DOHH2 (cell line): ENCODE data around the gene ZNF134.

ENCODE experiments used
- H3F3A ChIP-seq: fragments of 200-600 bp; sonication (generic), shearing (Covaris generic); 2 replicates; pipeline ENCODE4 v1.6.0; 2016; ENCODE audit warnings: antibody characterized with exemption, mild to moderate bottlenecking; ENCODE audit not compliant: control insufficient read depth, insufficient read depth
- H3K27ac ChIP-seq: fragments of 200-600 bp; sonication (generic); 2 replicates; pipeline ENCODE4 v1.5.1; 2014; ENCODE audit warnings: low read depth, mild to moderate bottlenecking, low read length, moderate library complexity
- H3K27me3 ChIP-seq: fragments of 200-600 bp; sonication (generic); 2 replicates; pipeline ENCODE4 v1.6.1; 2014; ENCODE audit warnings: mild to moderate bottlenecking, low read length, mixed read lengths; ENCODE audit not compliant: control insufficient read depth
- H3K36me3 ChIP-seq: fragments of 200-600 bp; sonication (generic); 2 replicates; pipeline ENCODE4 v1.6.1; 2014; ENCODE audit warnings: mild to moderate bottlenecking, low read length, moderate library complexity, mixed read lengths; ENCODE audit not compliant: control insufficient read depth
- H3K4me1 ChIP-seq: fragments of 200-600 bp; sonication (generic); 2 replicates; pipeline ENCODE4 v1.6.1; 2014; ENCODE audit warnings: mild to moderate bottlenecking, low read length, mixed read lengths; ENCODE audit not compliant: control insufficient read depth
- H3K4me2 ChIP-seq: fragments of 200-600 bp; sonication (generic); 2 replicates; pipeline ENCODE4 v1.6.0; 2014; ENCODE audit warnings: mild to moderate bottlenecking, low read length, moderate library complexity
- H3K4me3 ChIP-seq: fragments of 200-600 bp; sonication (generic); 2 replicates; pipeline ENCODE4 v1.5.1; 2014; ENCODE audit warnings: mild to moderate bottlenecking, low read length, mixed read lengths
- H3K79me2 ChIP-seq: fragments of 200-600 bp; sonication (generic); 2 replicates; pipeline ENCODE4 v1.6.1; 2014; ENCODE audit warnings: mild to moderate bottlenecking, low read length, mixed read lengths; ENCODE audit not compliant: control insufficient read depth
- H3K9me2 ChIP-seq: fragments of 200-600 bp; sonication (generic); replicated peaks from 2 replicates; pipeline ENCODE4 v1.6.1; 2014; ENCODE audit warnings: mild to moderate bottlenecking, low read length, mixed read lengths; ENCODE audit not compliant: control insufficient read depth
- H3K9me3 ChIP-seq: fragments of 200-600 bp; sonication (generic); 2 replicates; pipeline ENCODE4 v1.6.1; 2014; ENCODE audit warnings: antibody characterized with exemption, low read length, mixed read lengths; ENCODE audit not compliant: control insufficient read depth, insufficient read depth
- H4K20me1 ChIP-seq: fragments of 200-600 bp; sonication (generic); 2 replicates; pipeline ENCODE4 v1.6.0; 2014; ENCODE audit warnings: low read depth, mild to moderate bottlenecking, antibody characterized with exemption, low read length, moderate library complexity; ENCODE audit not compliant: control insufficient read depth, insufficient read depth
- CTCF ChIP-seq: fragments of 200-600 bp; sonication (generic); IDR thresholded peaks from one replicate; pipeline ENCODE4 v1.5.1; 2014; ENCODE audit warnings: antibody characterized with exemption, mild to moderate bottlenecking, low read depth, low read length; ENCODE audit not compliant: poor library complexity, severe bottlenecking
- EZH2phosphoT487 ChIP-seq: fragments of 200-600 bp; sonication (generic); IDR thresholded peaks from 2 replicates; pipeline ENCODE4 v1.6.1; 2017; ENCODE audit warnings: borderline replicate concordance, mild to moderate bottlenecking, antibody characterized with exemption, low read length, moderate library complexity, mixed read lengths

Gene ZNF134

GRCh38 chr19:57599377-57599760 lies 14.7 kb upstream of the ZNF134 start:
- Histone ChIP-seq H3K4me3 (peak overlapping the region; percentile 79), H3K9me3 (peaks cover 33% of the 10 kb centered on the region)
- no peak for TF ChIP-seq EZH2phosphoT487
- TF ChIP-seq CTCF, result no peak

GRCh38 chr19:57599761-57600383 lies 14.2 kb upstream of the ZNF134 start, which contains the start of gene ZNF530:
TSS of gene ZNF530 (plus strand) at chr19:57599885. CDS start at chr19:57604346, 4,461 bp downstream.
- Histone ChIP-seq H3K9me3 (peaks cover 33% of the 10 kb centered on the region), H3K4me2 (peak within 1 kb of the TSS; percentile 84), H4K20me1 (no peaks in the 10 kb centered on the region), H3K36me3 (no peaks in the 10 kb centered on the region), H3K27ac (no peak within 1 kb of the TSS), H3K27me3 (no peaks in the 10 kb centered on the region), H3K79me2 (no peaks in the 10 kb centered on the region), H3K4me1 (peaks cover 11% of the 10 kb centered on the region), H3K4me3 (peak within 1 kb of the TSS; percentile 79), H3K9me2 (no peaks in the 10 kb centered on the region), H3F3A (no peaks in the 10 kb centered on the region)
- TF ChIP-seq EZH2phosphoT487, result no peak
- TF ChIP-seq CTCF, result no peak

More at GRCh38 chr19:57599377-57599760, 14.7 kb upstream of the ZNF134 start:
- Histone ChIP-seq H3K4me1 (peaks cover 11% of the 10 kb centered on the region), H3K9me2 (no peaks in the 10 kb centered on the region), H3K27me3 (no peaks in the 10 kb centered on the region), H3K27ac (no peak overlapping the region), H3K36me3 (no peaks in the 10 kb centered on the region), H3K79me2 (no peaks in the 10 kb centered on the region), H3K4me2 (peak overlapping the region; percentile 84), H4K20me1 (no peaks in the 10 kb centered on the region), H3F3A (no peaks in the 10 kb centered on the region)

- no peaks in the 10 kb centered on the region for H3K9me2 ChIP-seq
- no peak overlapping the region for H3K4me3 ChIP-seq
- no peaks in the 10 kb centered on the region for H3K79me2 ChIP-seq
- TF ChIP-seq CTCF, result no peak
- no peak for TF ChIP-seq EZH2phosphoT487
- H3F3A ChIP-seq, result no peaks in the 10 kb centered on the region
- no peaks in the 10 kb centered on the region for H4K20me1 ChIP-seq
- H3K27ac ChIP-seq, result no peak overlapping the region
- no peak overlapping the region for H3K4me2 ChIP-seq
- no peaks in the 10 kb centered on the region for H3K36me3 ChIP-seq
- H3K4me1 ChIP-seq, result no peaks in the 10 kb centered on the region
- H3K9me3 ChIP-seq, result peaks cover 36% of the 10 kb centered on the region
- no peaks in the 10 kb centered on the region for H3K27me3 ChIP-seq
Measured at GRCh38 chr19:57606931-57607330, 7.1 kb upstream of the ZNF134 start.
